Measurements from ENCODE around the gene MYO9B.
"Not testable (repeated sequence)": the region's sequence is repeated elsewhere in the genome, so short reads cannot be mapped to it uniquely, and the experiment has no call there.

Gene MYO9B

GRCh38 chr19:17129377-17129776 is 53.8 kb downstream of the MYO9B start:
- no peak overlapping the region for H3K27ac ChIP-seq
- no peak overlapping the region for H3K4me3 ChIP-seq

GRCh38 chr19:17135001-17135853 is 59.6 kb downstream of the MYO9B start:
- Histone ChIP-seq H3K27ac (peak overlapping the region in 20 of 21 experiments; percentile 49 to 92 (median 84)), H3K4me3 (peak overlapping the region in 2 of 7 experiments; percentile 11)

- H3K4me3 ChIP-seq = peak overlapping the region in 1 of 7 experiments; percentile 11
- peak overlapping the region in 20 of 21 experiments; percentile 49 to 92 (median 84) for H3K27ac ChIP-seq
These were observed 60.4 kb downstream of the MYO9B start for GRCh38 chr19:17136021-17136420.

DNA sequence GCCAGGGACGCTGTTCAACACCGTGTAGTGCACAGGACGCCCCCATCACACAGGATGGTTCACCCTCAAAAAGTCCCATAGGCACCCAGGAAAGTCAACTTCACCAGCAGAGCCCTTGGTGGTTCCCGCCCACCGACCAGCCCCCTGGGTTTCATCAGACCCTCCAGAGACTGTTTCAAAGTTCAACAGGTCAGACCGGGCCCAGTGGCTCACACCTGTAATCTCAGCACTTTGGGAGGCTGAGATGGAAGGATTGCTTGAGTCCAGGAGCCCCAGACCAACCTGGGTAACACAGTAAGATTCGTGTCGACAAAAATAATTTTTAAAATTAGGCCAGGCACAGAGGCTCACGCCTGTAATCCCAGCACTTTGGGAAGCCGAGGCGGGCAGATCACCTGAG is 61.0 kb downstream of the MYO9B start:
- Histone ChIP-seq H3K4me3 (no peak overlapping the region), H3K27ac (peak overlapping the region in 17 of 21 experiments; percentile 49 to 92 (median 85))

DNA sequence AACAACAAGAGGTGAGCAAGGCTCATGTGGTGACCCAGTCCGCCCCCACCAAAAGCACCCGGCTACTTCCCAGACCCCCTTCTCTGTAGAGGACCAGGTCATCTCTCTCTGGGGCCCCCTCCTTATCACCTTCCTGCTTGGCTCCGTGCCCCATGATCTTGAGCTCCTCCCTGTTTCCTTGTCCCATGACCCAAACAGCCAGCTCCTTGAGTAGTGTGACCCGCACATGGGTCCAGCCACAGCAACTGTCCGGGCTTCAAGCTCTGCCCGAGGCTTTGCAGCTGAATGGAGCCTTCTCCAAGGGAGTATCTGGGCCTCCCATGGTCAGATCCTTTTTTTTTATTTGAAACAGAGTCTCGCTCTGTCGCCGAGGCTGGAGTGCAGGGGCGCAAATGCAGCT is 61.8 kb downstream of the MYO9B start:
- Histone ChIP-seq H3K4me3 (no peak overlapping the region), H3K27ac (peak overlapping the region in 4 of 21 experiments; percentile 3 to 88 (median 18))

- H3K4me3 ChIP-seq, H3K27ac ChIP-seq: not testable (repeated sequence)
These were observed 62.7 kb downstream of the MYO9B start for GRCh38 chr19:17138052-17138846.

DNA sequence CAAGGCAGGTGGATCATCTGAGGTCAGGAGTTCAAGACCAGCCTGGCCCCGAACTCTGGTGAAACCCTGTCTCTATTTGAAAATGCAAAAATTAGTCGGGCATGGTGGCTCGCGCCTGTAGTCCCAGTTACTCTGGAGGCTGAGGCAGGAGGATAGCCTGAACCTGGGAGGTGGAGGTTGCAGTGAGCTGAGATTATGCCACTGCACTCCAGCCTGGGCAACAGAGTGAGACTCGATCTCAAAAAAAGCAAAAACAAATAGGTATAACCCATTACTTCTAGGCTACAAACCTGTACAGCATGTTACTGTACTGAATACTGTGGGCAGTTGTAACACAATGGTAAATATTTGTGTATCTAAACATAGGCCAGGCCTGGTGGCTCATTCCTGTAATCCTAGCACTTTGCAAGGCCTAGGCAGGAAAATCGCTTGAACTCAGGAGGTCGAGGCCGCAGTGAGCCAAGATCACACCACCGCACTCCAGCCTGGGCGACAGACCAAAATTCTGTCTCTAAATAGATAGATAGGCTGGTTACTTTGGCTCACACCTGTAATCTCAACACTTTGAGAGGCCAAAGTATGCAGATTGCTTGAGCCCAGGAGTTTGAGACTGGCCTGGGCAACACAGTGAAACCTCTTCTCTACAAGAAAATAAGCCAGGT is 63.5 kb downstream of the MYO9B start:
- no peak overlapping the region for H3K4me3 ChIP-seq
- H3K27ac ChIP-seq = no peak overlapping the region

DNA sequence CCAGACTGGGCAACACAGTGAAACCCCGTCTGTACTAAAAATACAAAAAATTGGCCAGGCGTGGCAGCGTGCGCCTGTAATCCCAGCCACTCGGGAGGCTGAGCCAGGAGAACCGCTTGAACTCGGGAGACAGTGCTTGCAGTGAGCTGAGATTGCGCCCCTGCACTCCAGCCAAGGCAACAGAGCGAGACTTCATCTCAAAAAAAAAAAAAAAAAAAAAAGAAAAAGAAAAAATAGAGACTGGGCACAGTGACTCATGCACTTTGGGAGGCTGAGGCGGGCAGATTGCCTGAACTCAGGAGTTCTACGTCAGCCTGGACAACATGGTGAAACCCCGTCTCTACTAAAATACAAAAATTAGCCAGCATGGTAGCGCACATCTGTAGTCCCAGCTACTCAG is 69.2 kb downstream of the MYO9B start:
- H3K27ac ChIP-seq = peak overlapping the region in 6 of 21 experiments; percentile 29 to 56 (median 50)
- H3K4me3 ChIP-seq = not testable (repeated sequence)

- peak overlapping the region in 3 of 21 experiments; percentile 21 to 55 (median 22) for H3K27ac ChIP-seq
- no peak overlapping the region for H3K4me3 ChIP-seq
These were observed 70.2 kb downstream of the MYO9B start for GRCh38 chr19:17145546-17146497.

DNA sequence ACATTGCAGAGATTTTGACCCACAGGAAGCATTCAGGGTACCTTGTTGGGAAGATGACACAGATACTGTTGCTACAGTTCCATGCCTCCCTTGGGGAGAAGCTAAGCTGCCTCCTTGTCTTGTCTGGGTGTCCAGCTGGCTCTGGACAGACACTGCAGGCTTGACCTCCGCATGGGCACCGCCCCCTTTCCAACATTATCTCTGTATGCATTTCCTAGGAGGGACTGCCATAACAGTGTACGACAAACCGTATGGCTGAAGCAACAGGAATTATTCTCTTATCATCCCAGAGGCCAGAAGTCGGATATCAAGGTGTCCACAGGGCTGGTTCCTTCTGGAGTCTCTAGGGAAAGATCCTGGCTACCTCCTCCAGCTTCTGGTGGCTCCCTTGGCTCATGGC is 72.6 kb downstream of the MYO9B start:
- no peak overlapping the region for H3K4me3 ChIP-seq
- H3K27ac ChIP-seq = no peak overlapping the region

GRCh38 chr19:17149393-17150135 is 74.0 kb downstream of the MYO9B start:
- H3K4me3 ChIP-seq = no peak overlapping the region
- H3K27ac ChIP-seq = peak overlapping the region in 1 of 21 experiments; percentile 26

DNA sequence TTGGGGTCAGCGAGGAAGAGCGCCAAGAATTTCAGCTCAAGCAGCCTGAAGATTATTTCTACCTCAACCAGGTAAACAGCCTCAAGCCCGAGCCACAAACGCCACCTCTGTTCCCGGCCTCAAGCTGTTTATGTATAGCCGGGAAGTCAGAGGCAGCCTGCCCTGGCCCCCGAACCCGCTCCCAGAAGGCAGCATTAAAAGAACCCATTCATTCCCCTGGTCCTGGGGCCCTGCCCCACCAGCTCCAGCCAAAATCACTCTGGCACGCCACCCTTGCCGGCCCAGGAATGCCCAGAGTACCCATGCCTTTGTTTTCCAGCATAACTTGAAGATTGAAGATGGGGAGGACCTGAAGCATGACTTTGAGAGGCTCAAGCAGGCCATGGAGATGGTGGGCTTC is 78.4 kb downstream of the MYO9B start:
- no peak overlapping the region for H3K4me3 ChIP-seq
- H3K27ac ChIP-seq = no peak overlapping the region

- no peak overlapping the region for H3K4me3 ChIP-seq
- H3K27ac ChIP-seq = no peak overlapping the region
These were observed 79.7 kb downstream of the MYO9B start for GRCh38 chr19:17155251-17155650.

- peak overlapping the region in 2 of 21 experiments; percentile 9 to 24 for H3K27ac ChIP-seq
These were observed 80.8 kb downstream of the MYO9B start for GRCh38 chr19:17156296-17156946.

GRCh38 chr19:17156947-17157302 is 81.3 kb downstream of the MYO9B start:
- Histone ChIP-seq H3K4me3 (no peak overlapping the region), H3K27ac (peak overlapping the region in 2 of 21 experiments; percentile 9 to 24)

More at GRCh38 chr19:17156296-17156946, 80.8 kb downstream of the MYO9B start:
- H3K4me3 ChIP-seq = no peak overlapping the region

DNA sequence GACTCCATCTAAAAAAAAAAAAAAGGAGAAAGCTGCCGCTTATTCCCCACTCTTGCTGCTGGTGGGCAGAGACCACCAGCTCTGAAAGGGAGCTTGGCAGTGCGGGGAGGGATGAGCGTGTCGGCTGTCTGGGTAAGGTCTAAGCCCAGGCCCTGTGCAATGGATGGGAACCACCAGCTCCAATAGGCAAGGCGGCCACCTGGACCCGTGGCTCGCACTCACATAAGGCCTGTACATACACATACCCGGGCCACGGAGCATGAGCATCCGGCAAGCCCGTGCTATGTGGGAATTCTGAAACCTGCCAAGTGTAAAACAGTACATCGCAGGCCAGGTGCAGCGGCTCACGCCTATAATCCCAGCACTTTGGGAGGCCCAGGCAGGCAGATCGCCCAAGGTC is 83.0 kb downstream of the MYO9B start:
- H3K27ac ChIP-seq = no peak overlapping the region
- H3K4me3 ChIP-seq = no peak overlapping the region

GRCh38 chr19:17159466-17160393 is 84.2 kb downstream of the MYO9B start:
- Histone ChIP-seq H3K27ac (no peak overlapping the region), H3K4me3 (no peak overlapping the region)
